ENCODE measurements around the gene NIT2. TPM values are rescaled to one million over a fixed set of nuclear protein-coding genes. Genes with fewer than 3 reads are reported as not detected.

The NIT2 gene
- polyA plus RNA-seq, 1 donor from 2014 or later = 17.2 TPM

DNA sequence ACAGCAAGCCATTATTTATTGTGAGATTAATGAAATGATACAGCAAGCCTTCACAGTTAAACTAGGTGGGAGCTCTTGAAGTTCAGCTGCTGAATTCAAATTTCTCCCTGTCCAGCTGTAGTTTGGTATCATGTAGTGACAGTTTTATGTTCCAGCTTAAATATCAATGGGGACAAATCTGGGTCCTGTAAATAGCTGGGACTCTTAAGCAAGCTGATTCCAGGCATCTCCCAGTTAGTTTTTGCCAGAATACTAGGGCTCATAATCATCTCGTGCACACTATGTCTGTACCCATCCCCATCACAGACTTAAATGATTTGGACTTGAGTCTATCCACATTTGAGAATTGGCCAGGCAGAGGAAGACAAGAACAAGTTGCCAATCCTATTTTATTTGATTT, 27.9 kb upstream of the NIT2 start:
- Histone ChIP-seq H3K9me2 (ENCODE audit: insufficient read depth, low read length) (no peaks in the 10 kb centered on the region), H4K20me1 (ENCODE audit: insufficient read depth) (no peaks in the 10 kb centered on the region), H3K27ac (ENCODE audit: low read length) (no peak overlapping the region), H3K79me2 (replicated peaks; ENCODE audit: insufficient read depth, low read length) (no peaks in the 10 kb centered on the region), H3F3A (ENCODE audit: insufficient read depth, low read length, poor library complexity, severe bottlenecking) (no peaks in the 10 kb centered on the region), H3K4me3 (ENCODE audit: low read length) (no peak overlapping the region), H3K9me3 (ENCODE audit: low read length) (no peaks in the 10 kb centered on the region), H3K27me3 (ENCODE audit: insufficient read depth, low read depth, low read length) (no peaks in the 10 kb centered on the region), H3K4me2 (ENCODE audit: low read length) (no peak overlapping the region), H3K36me3 (ENCODE audit: insufficient read depth, low read length) (peaks cover 5% of the 10 kb centered on the region), H3K9ac (ENCODE audit: low read length) (no peak overlapping the region), H2AFZ (ENCODE audit: low read depth, low read length) (no peak overlapping the region)
- TF ChIP-seq EP300 (conservative IDR thresholded peaks at IDR 0.05; ENCODE audit: poor library complexity, severe bottlenecking) (no peak), TAF1 (IDR thresholded peaks at IDR 0.05; ENCODE audit: low read depth) (no peak), RAD21 (conservative IDR thresholded peaks at IDR 0.05) (no peak), MXI1 (conservative IDR thresholded peaks at IDR 0.05; ENCODE audit: poor library complexity, severe bottlenecking) (no peak), EZH2 (IDR thresholded peaks at IDR 0.05; ENCODE audit: borderline replicate concordance, insufficient read depth, low read length, poor library complexity, severe bottlenecking) (no peak), SMC3 (conservative IDR thresholded peaks at IDR 0.05; ENCODE audit: poor library complexity) (no peak), POLR2AphosphoS5 (IDR thresholded peaks at IDR 0.05) (no peak)
- TF ChIP-seq, protein P1, sequence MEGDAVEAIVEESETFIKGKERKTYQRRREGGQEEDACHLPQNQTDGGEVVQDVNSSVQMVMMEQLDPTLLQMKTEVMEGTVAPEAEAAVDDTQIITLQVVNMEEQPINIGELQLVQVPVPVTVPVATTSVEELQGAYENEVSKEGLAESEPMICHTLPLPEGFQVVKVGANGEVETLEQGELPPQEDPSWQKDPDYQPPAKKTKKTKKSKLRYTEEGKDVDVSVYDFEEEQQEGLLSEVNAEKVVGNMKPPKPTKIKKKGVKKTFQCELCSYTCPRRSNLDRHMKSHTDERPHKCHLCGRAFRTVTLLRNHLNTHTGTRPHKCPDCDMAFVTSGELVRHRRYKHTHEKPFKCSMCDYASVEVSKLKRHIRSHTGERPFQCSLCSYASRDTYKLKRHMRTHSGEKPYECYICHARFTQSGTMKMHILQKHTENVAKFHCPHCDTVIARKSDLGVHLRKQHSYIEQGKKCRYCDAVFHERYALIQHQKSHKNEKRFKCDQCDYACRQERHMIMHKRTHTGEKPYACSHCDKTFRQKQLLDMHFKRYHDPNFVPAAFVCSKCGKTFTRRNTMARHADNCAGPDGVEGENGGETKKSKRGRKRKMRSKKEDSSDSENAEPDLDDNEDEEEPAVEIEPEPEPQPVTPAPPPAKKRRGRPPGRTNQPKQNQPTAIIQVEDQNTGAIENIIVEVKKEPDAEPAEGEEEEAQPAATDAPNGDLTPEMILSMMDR (IDR thresholded peaks at IDR 0.05; ENCODE audit: poor library complexity, severe bottlenecking) = no peak

DNA sequence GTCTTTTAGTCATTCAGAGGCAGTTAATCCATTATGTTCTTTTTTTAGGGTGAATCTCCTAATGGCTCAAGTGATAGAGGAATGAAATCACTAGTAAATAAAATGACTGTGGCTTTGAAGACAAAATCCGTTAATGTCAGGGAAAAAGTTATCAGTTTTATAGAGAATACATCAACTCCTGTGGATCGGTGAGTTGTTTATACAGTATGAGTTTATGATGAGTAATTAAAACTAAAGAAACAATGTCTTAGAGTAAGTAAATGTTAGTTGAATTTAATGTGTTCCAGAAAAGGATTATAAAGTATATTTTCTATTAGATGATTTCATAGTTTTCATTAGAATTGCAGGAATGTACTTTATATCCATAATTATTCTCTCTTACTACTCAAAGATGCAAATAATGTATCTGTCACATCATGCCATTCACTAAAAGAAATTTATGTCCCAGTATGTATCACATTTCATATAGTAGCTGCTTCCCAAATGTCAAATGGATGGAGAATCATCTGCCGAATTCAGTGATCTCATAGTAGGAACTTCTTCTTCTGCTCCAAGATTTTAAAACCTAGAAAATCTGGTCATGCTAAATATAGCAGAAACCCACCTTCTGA, 24.1 kb upstream of the NIT2 start:
- Histone ChIP-seq H2AFZ (ENCODE audit: low read depth, low read length) (no peak overlapping the region), H4K20me1 (ENCODE audit: insufficient read depth) (no peaks in the 10 kb centered on the region), H3K9ac (ENCODE audit: low read length) (no peak overlapping the region), H3K36me3 (ENCODE audit: insufficient read depth, low read length) (peaks cover 5% of the 10 kb centered on the region), H3K79me2 (replicated peaks; ENCODE audit: insufficient read depth, low read length) (no peaks in the 10 kb centered on the region), H3F3A (ENCODE audit: insufficient read depth, low read length, poor library complexity, severe bottlenecking) (no peaks in the 10 kb centered on the region), H3K9me3 (ENCODE audit: low read length) (no peaks in the 10 kb centered on the region), H3K27me3 (ENCODE audit: insufficient read depth, low read depth, low read length) (no peaks in the 10 kb centered on the region), H3K27ac (ENCODE audit: low read length) (no peak overlapping the region), H3K4me3 (ENCODE audit: low read length) (no peak overlapping the region), H3K4me2 (ENCODE audit: low read length) (no peak overlapping the region), H3K9me2 (ENCODE audit: insufficient read depth, low read length) (no peaks in the 10 kb centered on the region)
- TF ChIP-seq RAD21 (conservative IDR thresholded peaks at IDR 0.05) = no peak
- TF ChIP-seq EP300 (conservative IDR thresholded peaks at IDR 0.05; ENCODE audit: poor library complexity, severe bottlenecking) = no peak
- no peak for TF ChIP-seq SMC3 (conservative IDR thresholded peaks at IDR 0.05; ENCODE audit: poor library complexity)
- TF ChIP-seq TAF1 (IDR thresholded peaks at IDR 0.05; ENCODE audit: low read depth) = no peak
- no peak for TF ChIP-seq POLR2AphosphoS5 (IDR thresholded peaks at IDR 0.05)
- no peak for TF ChIP-seq MXI1 (conservative IDR thresholded peaks at IDR 0.05; ENCODE audit: poor library complexity, severe bottlenecking)
- TF ChIP-seq, protein P1 (IDR thresholded peaks at IDR 0.05; ENCODE audit: poor library complexity, severe bottlenecking) = no peak
- TF ChIP-seq EZH2 (IDR thresholded peaks at IDR 0.05; ENCODE audit: borderline replicate concordance, insufficient read depth, low read length, poor library complexity, severe bottlenecking) = no peak

DNA sequence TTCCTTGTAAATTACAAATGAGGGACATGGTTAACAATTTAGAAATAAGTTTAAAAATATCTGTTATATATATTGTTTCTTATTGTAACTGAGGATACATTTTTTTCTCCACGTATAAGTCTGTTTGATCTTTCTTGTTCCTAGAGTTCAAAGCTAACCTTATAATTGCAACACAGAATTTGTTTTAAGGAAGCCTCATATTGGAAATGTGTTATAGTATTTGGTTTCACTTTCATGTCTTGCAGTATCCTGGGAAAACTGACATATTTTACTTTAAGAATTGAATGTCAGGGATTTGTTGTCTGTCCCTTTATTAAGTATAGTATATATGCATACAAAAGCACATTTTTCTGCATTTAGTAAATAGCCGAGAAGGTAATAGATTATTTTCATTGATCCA, 23.5 kb upstream of the NIT2 start:
- Histone ChIP-seq H3K79me2 (replicated peaks; ENCODE audit: insufficient read depth, low read length) (no peaks in the 10 kb centered on the region), H2AFZ (ENCODE audit: low read depth, low read length) (no peak overlapping the region), H3K4me2 (ENCODE audit: low read length) (no peak overlapping the region), H3K27ac (ENCODE audit: low read length) (no peak overlapping the region), H3F3A (ENCODE audit: insufficient read depth, low read length, poor library complexity, severe bottlenecking) (no peaks in the 10 kb centered on the region), H3K9ac (ENCODE audit: low read length) (no peak overlapping the region), H3K36me3 (ENCODE audit: insufficient read depth, low read length) (peaks cover 5% of the 10 kb centered on the region), H3K27me3 (ENCODE audit: insufficient read depth, low read depth, low read length) (no peaks in the 10 kb centered on the region), H3K9me3 (ENCODE audit: low read length) (no peaks in the 10 kb centered on the region), H4K20me1 (ENCODE audit: insufficient read depth) (no peaks in the 10 kb centered on the region), H3K4me3 (ENCODE audit: low read length) (no peak overlapping the region), H3K9me2 (ENCODE audit: insufficient read depth, low read length) (no peaks in the 10 kb centered on the region)
- TF ChIP-seq MXI1 (conservative IDR thresholded peaks at IDR 0.05; ENCODE audit: poor library complexity, severe bottlenecking) (no peak), SMC3 (conservative IDR thresholded peaks at IDR 0.05; ENCODE audit: poor library complexity) (no peak), POLR2AphosphoS5 (IDR thresholded peaks at IDR 0.05) (no peak), TAF1 (IDR thresholded peaks at IDR 0.05; ENCODE audit: low read depth) (no peak), EP300 (conservative IDR thresholded peaks at IDR 0.05; ENCODE audit: poor library complexity, severe bottlenecking) (no peak), RAD21 (conservative IDR thresholded peaks at IDR 0.05) (no peak), EZH2 (IDR thresholded peaks at IDR 0.05; ENCODE audit: borderline replicate concordance, insufficient read depth, low read length, poor library complexity, severe bottlenecking) (no peak)
- TF ChIP-seq, protein P1 (IDR thresholded peaks at IDR 0.05; ENCODE audit: poor library complexity, severe bottlenecking) = no peak
- TF ChIP-seq, protein P2, sequence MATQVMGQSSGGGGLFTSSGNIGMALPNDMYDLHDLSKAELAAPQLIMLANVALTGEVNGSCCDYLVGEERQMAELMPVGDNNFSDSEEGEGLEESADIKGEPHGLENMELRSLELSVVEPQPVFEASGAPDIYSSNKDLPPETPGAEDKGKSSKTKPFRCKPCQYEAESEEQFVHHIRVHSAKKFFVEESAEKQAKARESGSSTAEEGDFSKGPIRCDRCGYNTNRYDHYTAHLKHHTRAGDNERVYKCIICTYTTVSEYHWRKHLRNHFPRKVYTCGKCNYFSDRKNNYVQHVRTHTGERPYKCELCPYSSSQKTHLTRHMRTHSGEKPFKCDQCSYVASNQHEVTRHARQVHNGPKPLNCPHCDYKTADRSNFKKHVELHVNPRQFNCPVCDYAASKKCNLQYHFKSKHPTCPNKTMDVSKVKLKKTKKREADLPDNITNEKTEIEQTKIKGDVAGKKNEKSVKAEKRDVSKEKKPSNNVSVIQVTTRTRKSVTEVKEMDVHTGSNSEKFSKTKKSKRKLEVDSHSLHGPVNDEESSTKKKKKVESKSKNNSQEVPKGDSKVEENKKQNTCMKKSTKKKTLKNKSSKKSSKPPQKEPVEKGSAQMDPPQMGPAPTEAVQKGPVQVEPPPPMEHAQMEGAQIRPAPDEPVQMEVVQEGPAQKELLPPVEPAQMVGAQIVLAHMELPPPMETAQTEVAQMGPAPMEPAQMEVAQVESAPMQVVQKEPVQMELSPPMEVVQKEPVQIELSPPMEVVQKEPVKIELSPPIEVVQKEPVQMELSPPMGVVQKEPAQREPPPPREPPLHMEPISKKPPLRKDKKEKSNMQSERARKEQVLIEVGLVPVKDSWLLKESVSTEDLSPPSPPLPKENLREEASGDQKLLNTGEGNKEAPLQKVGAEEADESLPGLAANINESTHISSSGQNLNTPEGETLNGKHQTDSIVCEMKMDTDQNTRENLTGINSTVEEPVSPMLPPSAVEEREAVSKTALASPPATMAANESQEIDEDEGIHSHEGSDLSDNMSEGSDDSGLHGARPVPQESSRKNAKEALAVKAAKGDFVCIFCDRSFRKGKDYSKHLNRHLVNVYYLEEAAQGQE (IDR thresholded peaks at IDR 0.05; ENCODE audit: borderline replicate concordance) = no peak
